HG03432 (cell line): ENCODE measurements around the gene ZNF474.

Source experiments
- ATAC-seq: cut with Tn5 transposase; IDR thresholded peaks from one replicate; pipeline ENCODE4 v1.9.1; 2021; ENCODE audit warnings: mild to moderate bottlenecking, moderate library complexity; ENCODE audit not compliant: unreplicated experiment

The ZNF474 gene

DNA sequence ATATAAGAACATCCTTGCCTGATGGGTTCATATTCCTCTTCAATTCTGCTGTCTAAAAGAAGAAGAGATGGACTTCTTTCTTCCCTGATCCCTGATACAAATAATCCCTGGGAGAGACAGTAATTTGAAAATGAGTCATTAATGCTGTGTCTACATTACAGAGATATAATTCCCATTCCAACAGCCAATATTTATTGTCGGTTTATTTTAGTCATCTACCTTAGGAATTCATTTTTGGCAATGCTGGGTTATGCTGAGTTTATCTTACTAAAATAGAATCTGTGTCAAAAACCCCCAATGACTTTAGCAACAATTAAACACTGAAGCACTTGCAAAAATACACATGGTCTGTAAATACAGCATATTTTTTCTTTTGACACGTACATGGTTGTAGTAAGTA, 23.9 kb downstream of the ZNF474 start:
- no peak for ATAC-seq

- ATAC-seq = no peak
Measured at GRCh38 chr5:122153774-122154173, 24.4 kb downstream of the ZNF474 start.

- ATAC-seq = no peak
Measured at GRCh38 chr5:122154491-122154890, 25.1 kb downstream of the ZNF474 start.

DNA sequence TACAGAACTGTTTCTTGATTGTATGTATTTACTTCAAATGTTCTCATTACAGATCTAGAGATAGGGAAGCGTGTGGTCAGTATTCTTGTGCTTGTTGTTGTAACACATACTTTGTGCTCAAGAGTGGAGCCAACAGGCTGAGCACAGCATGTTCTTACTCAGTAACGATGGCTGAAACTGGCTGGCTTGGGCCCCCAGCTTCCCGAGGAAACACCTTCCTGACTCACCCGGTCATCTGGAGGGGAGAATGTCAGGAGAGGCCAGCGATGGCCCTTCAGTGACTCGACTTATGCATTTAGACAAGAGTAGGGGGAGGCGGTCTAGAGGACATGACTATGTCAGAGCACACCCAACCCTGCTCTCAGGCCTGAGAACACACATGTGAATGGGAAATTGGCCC, 25.6 kb downstream of the ZNF474 start:
- ATAC-seq = no peak

- no peak for ATAC-seq
Measured at GRCh38 chr5:122155546-122155945, 26.2 kb downstream of the ZNF474 start.

- ATAC-seq = no peak
Measured at GRCh38 chr5:122156724-122157325, 27.5 kb downstream of the ZNF474 start.

DNA sequence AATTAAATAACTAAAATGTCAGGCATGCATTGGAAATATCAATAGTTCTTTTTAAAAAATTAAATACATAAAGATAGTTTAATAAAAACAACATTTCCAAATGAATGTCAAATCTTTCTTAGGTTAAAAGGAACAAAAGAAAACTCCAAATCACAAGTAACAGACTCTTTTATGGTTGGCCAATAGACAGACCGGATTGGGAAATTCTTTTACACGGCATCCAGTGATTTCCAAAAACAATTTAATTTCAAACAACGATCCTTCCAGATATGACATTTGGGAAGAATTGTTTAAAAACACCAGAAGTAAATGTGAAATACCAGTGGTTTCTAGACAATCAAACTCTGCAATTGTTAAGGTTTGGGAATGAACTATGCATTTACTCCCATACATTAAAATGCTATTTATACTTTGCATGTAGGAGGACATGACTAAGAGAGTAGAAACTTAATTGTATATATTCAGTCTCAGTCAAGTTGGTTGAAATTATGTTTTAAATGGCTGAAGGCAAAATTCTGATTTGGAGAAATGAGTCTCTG, 32.8 kb downstream of the ZNF474 start:
- ATAC-seq = no peak

DNA sequence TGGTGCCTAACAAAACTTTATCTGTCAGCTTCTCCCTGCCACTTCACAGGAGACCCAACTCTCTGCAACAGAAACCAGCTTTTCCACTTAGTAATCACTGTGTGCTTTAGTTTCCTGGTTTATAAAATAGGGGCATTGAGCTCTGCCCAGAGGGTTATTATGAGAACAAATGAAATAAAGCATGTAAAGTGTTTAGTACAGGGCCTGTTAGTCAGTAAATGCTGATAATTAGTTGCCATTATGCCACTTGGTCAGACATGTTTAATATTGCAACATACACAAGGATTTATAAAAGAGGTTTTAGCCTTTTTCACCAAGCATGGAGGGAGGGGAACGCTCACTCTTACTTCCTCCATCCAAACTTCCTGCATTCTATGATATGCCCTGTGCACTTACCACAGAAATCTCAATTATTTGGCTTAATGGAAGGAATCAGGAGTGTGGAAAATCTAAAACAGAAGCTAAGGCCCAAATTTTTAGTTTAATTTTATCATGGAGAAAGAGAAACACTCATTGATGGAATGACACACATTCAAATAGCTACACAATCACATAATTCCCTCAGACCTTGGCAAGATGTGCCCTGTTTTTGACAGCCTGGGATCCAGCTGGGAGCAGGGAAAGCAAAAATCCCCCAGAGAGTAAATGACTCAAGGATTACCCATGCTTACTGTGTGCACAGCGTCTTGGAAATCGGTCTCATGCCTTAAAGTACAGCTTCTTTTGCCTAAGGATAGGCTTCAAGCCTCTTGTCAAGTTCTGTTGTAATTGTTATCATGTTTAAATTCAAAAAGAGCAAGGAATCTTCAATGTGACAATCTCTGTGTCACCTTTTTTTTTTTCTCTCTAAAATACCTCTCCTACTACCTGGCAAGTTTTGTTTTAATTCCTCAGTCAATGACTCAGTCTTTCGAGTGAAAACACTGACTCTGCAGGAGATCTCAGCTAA, 34.0 kb downstream of the ZNF474 start:
- no peak for ATAC-seq

DNA sequence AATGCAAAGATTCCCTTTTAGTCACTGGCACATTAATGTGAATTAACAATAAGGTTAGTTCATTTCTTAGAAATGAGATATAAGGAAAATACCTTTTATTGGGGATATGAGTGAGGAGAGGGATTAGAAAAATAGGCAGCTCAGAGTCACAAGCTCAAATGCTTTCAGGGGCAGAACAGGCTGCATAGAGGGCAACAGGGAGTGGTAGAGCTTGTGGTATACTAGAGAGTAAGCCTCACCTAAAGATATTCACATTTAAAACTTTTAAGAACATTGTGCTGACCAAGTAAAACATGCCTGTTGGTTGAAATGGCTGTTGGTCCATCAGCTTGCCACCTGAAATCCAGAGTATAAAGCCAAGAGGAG, 34.7 kb downstream of the ZNF474 start:
- no peak for ATAC-seq

- ATAC-seq = no peak
Measured at GRCh38 chr5:122164831-122165558, 35.6 kb downstream of the ZNF474 start.

DNA sequence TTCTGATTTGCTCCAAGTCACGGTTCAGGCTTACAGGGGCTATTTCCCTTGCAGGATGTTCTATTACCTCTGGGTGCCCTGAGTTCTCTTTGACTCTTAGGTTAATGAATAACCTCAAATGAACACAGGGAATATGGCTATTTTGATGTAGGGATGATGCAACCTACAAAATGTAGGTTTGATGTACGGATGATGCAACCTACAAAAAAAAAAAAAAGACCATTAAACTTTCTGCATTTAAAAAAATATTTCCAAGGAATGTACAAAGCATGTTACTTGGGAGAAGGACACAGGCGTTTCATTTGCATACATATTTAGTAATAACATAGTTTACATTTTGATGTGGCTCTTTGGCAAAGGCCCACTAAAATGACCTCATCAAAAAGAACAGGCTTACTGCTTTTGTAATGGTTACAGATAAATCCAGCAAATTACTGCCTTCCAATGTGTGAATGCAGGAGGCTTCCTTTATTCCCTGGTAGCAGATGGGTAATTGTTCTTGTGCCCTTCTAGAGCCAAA, 36.3 kb downstream of the ZNF474 start:
- no peak for ATAC-seq

DNA sequence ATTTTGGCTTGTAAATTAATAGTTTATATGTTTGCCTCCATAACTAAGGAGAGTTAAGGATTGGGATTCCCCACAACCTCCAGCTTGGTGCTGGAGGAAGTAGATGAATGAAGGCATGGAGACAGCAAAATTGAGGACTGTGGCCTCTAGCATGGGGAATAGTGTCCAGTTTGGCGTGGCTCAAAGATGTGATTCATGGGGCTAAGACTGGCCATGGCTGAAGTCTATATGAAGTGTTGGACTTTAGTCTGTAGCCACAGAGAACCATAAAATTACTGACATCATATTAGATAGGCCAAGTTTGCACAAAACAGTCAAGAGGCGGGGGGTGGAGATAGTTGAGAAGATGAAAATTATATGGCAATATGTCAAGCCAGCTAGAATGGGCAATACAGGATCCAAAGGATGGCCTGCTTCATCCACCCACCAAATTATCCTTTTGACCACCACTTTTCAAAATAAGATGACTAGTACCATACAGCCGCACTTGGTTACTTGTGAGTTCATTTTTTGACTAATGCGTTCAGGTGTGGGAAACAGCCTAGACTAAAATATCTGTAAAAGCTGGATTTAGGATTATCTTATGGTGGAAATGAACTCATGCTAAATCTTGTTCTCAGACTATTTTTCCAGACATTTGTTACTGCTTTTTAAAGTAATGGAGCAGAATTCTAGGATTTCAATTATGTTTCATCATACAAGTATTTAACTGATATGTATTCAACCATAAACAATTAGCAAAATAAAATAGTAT, 40.2 kb downstream of the ZNF474 start:
- no peak for ATAC-seq

- ATAC-seq = no peak
Measured at GRCh38 chr5:122170620-122171019, 41.3 kb downstream of the ZNF474 start.

DNA sequence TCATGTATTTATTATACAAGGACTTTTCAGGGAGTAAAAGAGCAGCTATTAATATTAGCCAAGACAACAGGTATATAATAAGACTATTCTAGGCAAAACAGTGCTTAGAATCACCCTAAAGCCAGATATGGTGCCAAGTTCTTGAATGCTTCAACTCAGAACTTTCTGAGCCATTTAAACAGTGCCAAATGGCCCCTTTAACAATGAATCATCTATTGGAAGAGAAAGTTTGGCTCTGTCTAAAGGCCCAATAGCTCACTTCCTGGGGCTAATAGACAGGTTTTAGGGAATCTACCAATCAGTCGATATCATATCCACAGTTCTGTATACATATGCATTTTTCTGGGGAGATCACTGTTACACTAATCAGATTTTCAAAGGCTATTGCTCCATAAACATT, 42.9 kb downstream of the ZNF474 start:
- no peak for ATAC-seq

GRCh38 chr5:122173474-122174415, 44.4 kb downstream of the ZNF474 start:
- no peak for ATAC-seq

DNA sequence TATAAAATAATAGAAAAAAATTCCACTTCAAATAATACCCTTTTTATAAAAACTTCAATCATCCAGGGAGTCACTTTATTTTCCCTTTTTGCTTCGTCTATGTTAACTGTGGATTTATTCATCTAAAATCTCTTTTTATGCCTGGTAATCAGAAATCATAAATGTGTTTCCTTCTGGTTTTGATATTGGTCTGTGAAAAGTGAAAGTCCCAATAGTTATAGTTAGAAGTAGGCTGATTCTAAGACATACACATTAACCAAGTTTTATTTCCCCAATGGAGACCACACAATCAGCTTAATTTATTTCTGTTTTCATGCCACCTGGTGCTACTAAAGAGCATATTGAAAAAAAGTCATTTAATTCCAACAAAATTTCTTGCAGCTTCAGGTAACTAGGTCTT, 45.7 kb downstream of the ZNF474 start:
- no peak for ATAC-seq

DNA sequence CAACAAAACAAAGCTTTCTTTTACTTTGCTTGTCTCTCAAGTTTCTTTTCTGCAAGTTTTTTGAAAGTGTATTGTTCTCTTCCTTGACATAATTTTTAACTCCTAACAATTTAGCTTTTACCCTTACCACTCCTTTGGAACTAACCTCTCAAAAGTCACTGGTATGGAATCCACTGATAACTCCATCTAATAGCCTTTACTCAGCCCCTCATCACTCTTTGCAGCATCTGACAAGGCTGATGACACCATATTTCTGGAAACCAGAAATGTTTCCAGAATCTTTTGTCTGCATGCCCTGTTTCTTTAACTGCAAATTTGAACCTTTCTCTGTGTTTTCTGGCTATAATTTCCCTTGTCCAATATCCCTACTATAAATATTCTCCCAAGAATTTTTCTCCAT, 46.5 kb downstream of the ZNF474 start:
- ATAC-seq = no peak

DNA sequence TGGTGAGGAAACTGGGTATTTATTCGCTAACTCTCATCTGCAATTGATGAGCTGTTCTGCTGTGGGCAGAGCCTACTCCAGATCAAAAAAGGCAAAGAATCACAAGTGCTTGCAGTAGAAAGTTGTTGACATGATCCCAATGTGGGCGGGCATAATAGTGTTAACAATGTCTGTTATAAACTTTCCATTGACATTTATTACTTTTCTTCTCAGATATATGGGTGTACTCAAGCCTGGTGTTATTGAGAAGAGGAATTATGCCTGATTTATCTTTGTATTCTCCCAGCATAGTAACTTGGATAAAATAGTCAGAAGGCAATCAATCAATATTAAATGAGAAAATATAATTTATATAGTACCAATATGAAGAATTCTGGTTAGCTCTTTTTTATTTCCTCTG, 47.8 kb downstream of the ZNF474 start:
- no peak for ATAC-seq

DNA sequence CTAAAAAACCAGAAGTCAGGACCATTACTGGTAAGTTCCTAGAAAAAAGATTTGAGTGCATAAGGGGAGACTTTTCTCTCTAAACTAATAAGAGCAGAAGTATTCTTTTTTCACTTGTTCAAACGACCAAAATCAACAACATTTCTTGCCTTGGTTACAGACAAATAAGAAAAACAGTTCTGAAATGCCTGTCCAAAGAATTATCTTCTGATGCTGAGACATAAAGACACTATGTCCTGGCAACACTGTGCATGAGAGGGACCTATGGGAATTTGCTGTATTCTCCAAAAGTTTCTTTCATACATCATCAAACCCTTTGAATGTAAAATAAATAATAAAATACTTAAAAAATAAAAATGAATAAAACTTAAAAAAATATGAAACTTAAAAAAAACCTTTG, 50.4 kb downstream of the ZNF474 start:
- ATAC-seq = no peak
